ENCODE measurements around the gene B4GAT1. TPM values are rescaled to one million over a fixed set of nuclear protein-coding genes. Genes with fewer than 3 reads are reported as not detected.

The B4GAT1 gene
- total and polyA plus RNA-seq, 2 of the 13 experiments (the other 11 are each of a cell fraction or from before 2014, with no cell fraction given) = 40.4 to 109 TPM

- peak; percentile 91; the same call in 1 of the 2 replicates for TF ChIP-seq BORCS8-MEF2B (CRISPR knock-in tag; IDR thresholded peaks at IDR 0.05)
- no peak for TF ChIP-seq PAX8 (CRISPR knock-in tag; IDR thresholded peaks at IDR 0.05; ENCODE audit: borderline replicate concordance)
- peak; percentile 64 for TF ChIP-seq SOX5 (CRISPR knock-in tag; IDR thresholded peaks at IDR 0.05; ENCODE audit: borderline replicate concordance)
- 0 out of 2 replicates have a peak, but pooled peaks have one; percentile 20 for TF ChIP-seq ZNF598 (CRISPR knock-in tag; IDR thresholded peaks at IDR 0.05; ENCODE audit: borderline replicate concordance)
- TF ChIP-seq, protein P1, sequence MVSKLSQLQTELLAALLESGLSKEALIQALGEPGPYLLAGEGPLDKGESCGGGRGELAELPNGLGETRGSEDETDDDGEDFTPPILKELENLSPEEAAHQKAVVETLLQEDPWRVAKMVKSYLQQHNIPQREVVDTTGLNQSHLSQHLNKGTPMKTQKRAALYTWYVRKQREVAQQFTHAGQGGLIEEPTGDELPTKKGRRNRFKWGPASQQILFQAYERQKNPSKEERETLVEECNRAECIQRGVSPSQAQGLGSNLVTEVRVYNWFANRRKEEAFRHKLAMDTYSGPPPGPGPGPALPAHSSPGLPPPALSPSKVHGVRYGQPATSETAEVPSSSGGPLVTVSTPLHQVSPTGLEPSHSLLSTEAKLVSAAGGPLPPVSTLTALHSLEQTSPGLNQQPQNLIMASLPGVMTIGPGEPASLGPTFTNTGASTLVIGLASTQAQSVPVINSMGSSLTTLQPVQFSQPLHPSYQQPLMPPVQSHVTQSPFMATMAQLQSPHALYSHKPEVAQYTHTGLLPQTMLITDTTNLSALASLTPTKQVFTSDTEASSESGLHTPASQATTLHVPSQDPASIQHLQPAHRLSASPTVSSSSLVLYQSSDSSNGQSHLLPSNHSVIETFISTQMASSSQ (IDR thresholded peaks at IDR 0.05; ENCODE audit: low read depth) = no peak
- TF ChIP-seq, protein P1 (CRISPR knock-in tag; IDR thresholded peaks at IDR 0.05; ENCODE audit: borderline replicate concordance) = peak; percentile 63; the same call in 1 of the 2 replicates
- 0 out of 2 replicates have a peak, but pooled peaks have one; percentile 48 for TF ChIP-seq YEATS4 (CRISPR knock-in tag; IDR thresholded peaks at IDR 0.05; ENCODE audit: borderline replicate concordance)
- no peak for TF ChIP-seq ZNF530 (CRISPR knock-in tag; IDR thresholded peaks at IDR 0.05; ENCODE audit: low read depth)
- TF ChIP-seq ZNF230 (CRISPR knock-in tag; IDR thresholded peaks at IDR 0.05) = no peak
- TF ChIP-seq NCOR1 (IDR thresholded peaks at IDR 0.05; ENCODE audit: borderline replicate concordance, low read length) = no peak; the same call in 1 of the 2 replicates
- no peak for TF ChIP-seq CBX2 (IDR thresholded peaks at IDR 0.05; ENCODE audit: low read depth, low read length)
- TF ChIP-seq CBX2 (CRISPR knock-in tag; IDR thresholded peaks at IDR 0.05; ENCODE audit: low read depth) = no peak
- 0 out of 2 replicates have a peak, but pooled peaks have one; percentile 13 for TF ChIP-seq MED13 (CRISPR knock-in tag; IDR thresholded peaks at IDR 0.05)
- TF ChIP-seq TSC22D2 (CRISPR knock-in tag; IDR thresholded peaks at IDR 0.05; ENCODE audit: borderline replicate concordance) = 0 out of 2 replicates have a peak, but pooled peaks have one; percentile 87
- peak; percentile 96 for TF ChIP-seq ZNF296 (CRISPR knock-in tag; conservative IDR thresholded peaks at IDR 0.05)
- TF ChIP-seq ZNF841 (CRISPR knock-in tag; IDR thresholded peaks at IDR 0.05; ENCODE audit: borderline replicate concordance) = no peak
- peak; percentile 36; the same call in 1 of the 2 replicates for TF ChIP-seq ZSCAN29 (CRISPR knock-in tag; conservative IDR thresholded peaks at IDR 0.05)
Measured at GRCh38 chr11:66336234-66337102, 11.0 kb downstream of the B4GAT1 start, which contains the start of gene RIN1 (continued).
